Right ventricle myocardium inferior (tissue), 1 donor: ENCODE data around the gene DGKD. TPM values are rescaled to one million over a fixed set of nuclear protein-coding genes. Genes with fewer than 3 reads are reported as not detected.

Experiments used
- ATAC-seq: fragments of 200-7000 bp; cut with Tn5 transposase; one replicate; pipeline ENCODE4 v1.9.1; 2020; ENCODE audit warnings: mild to moderate bottlenecking, moderate library complexity
- DNase-seq: peaks from one replicate; pipeline ENCODE4 v3.0.0; 2021; ENCODE audit errors: missing footprints
- intact Hi-C: fragments of 100-400 bp; cut with DNase I; formaldehyde crosslinking; loops from one replicate; pipeline ENCODE4 v1.11.0; 2022
- total RNA-seq: library from RNA; stranded (reverse); fragmentation: NEBNext Ultra II Directional; extraction: Animal tissue kit (Norgen Biotek cat#: 25700); gene quantifications from one replicate; pipeline ENCODE4 v1.2.1, GENCODE V29; 2021
- donor health status: DM: no; HTN: yes; CAD: no; lungs with severe emphysema.

The DGKD gene
- total RNA-seq, 1 donor from 2014 or later: 29.2 TPM

DNA sequence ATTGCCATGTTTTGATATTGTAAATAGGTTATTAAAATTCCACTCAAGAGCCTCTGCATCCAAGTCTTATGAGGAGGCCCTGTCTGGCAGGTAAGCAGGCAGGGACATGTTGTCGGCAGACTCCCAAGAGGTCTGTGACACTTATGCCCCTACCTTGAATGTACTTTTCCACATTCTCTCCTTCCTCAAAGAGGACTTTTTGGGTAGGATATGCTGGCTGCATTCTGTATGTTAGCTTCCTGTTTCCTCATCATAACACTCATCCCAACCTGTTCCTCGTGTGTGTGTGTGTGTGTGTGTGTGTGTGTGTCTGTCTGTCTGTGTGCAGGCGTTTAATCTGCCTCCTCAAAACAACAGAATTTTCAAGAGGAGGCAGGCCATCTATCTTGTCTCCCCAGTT, 137.0 kb downstream of the DGKD start:
- no peak for ATAC-seq
- intact Hi-C loops: no loop called here

DNA sequence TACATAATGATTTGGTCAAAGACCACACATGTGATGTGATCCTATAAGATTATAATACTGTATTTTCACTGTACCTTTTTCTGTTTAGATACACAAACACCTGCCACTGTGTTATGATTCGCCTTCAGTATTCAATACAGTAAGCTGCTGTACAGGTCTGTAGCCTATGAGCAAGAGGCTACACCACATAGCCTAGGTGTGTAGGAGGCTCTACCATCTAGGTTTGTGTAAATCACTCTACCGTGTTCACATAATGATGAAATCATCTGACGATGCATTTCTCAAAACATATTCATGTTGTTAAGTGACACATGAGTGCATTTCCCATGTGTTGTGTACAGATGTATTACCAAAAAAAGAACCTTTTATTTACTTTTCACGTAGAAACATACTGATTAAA, 137.8 kb downstream of the DGKD start:
- intact Hi-C loops: no loop called here
- ATAC-seq (no peak), DNase-seq (no peak)

More for the DNA sequence above, 137.0 kb downstream of the DGKD start:
- no peak for DNase-seq

DNA sequence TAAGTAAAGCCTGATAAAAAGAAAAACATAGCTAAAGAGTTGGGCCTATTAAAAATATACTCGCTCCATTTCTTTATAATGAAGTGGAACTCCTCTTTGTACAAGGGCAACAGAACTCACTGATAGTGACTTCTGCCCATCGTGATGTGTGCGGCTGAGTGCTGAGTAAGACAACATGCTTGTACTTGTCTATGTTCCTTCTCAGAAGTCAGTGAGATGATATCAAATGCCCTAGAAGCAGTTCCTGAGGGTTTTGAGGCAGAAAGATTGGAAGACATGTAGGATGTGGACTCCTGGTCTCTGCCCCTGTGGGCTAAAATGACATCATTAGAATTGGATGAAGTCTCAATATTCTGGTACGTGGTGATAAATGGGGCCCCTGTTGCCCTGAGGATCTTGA, 138.5 kb downstream of the DGKD start:
- intact Hi-C loops: no loop called here
- no peak for ATAC-seq
- no peak for DNase-seq

DNA sequence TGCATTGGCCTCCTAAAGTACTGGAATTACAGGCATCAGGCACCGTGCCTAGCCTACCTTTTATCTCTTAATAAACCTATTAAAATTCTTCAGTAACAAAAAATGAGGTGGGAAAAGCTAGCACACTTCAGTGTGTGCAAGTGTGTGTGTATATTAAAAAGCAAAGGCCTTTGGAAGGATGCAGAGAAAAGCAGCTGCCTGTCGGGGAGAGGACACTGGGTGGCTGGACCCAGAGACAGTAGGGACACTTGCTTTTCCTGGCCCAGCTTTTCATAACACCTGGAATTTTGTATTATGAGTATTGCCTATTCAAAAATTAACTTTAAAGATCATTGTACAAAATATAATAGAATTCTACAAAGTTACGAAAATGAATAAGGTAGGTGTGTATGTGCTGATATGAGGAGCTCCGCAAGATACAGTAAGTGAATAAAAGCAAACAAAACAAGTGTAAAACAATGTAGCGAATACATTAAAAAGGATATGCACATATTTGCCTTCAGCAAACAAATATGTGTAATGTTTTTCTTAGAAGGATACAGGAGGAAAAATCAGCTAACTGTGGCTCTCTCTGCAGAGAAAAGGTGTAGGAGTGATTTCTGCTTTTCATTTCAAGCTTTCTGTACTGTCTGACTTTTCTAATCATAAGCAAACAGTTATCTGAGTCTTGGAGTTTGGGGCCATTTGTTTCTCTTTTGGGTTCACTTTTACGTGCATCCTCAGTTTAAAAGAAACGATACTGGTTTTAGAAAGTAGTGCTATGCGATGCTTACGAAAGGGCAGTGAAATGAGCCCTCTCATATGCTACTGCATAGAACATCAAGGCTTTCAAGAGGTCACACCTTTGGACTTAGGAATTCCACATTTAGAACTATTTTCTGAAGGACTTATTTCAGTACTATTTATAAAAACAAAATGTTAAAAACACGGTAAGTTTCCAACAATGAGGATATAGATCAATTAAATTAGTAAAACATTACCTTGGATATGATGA, 141.5 kb downstream of the DGKD start:
- ATAC-seq (no peak), DNase-seq (no peak)
- intact Hi-C loops: no loop called here

DNA sequence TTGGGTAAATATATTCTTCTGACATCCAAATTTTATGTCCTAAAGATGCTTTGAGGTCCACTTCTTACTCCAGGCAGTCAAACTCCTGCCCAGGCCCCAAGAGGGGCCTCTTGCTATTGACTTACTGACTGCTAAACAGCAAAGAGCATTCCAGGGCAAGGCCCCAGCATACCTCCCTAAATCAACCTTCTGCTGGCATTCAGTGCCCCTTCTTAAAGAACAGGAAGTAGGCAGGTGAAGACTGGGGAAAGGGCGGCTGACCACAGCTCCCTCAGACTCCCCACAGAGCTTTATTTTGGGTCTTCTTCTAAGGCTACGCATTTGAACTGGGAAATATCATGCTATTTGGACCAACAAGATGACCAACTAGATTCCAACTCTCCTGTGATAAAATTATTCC, 143.4 kb downstream of the DGKD start:
- DNase-seq: no peak
- no peak for ATAC-seq
- intact Hi-C loops: no loop called here

DNA sequence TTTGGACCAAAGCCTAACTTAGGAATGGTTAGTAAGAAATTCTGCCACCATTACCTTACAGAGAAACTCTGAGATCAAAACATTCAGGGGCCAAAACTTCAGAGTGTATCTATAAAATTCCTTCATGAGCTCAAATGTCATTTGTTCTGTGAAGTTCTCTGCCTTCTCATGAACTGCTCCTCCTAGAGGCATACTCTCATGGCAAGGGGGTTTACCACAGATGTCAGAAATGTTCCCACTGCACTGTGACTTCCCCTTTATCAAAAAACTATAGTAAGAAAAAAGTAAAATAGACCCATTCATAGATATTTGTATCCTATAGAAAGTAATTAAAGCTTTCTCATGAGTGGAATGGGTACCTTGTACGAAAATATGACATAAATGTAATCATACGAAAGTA, 143.8 kb downstream of the DGKD start:
- ATAC-seq (no peak), DNase-seq (no peak)
- intact Hi-C loops: no loop called here

DNA sequence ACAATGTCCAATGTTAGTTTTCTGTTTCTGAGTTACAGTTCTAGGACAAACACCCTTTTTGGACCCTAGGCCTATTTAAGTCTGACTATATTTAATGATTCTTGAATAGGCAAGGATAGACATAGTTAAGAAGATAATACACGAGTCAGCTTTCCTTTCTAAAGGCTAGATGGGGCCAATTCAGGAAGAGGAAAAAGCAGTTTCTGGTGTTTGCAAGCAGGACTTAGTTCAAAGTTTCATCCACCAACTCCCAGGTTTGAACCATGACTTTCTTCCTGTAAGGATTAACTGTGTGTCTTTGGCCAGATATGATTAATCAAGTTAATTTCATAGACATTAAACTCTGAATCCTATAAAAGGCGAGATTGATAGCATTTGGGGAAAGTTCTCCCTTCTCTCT, 145.6 kb downstream of the DGKD start:
- no peak for DNase-seq
- intact Hi-C loops: no loop called here
- no peak for ATAC-seq

DNA sequence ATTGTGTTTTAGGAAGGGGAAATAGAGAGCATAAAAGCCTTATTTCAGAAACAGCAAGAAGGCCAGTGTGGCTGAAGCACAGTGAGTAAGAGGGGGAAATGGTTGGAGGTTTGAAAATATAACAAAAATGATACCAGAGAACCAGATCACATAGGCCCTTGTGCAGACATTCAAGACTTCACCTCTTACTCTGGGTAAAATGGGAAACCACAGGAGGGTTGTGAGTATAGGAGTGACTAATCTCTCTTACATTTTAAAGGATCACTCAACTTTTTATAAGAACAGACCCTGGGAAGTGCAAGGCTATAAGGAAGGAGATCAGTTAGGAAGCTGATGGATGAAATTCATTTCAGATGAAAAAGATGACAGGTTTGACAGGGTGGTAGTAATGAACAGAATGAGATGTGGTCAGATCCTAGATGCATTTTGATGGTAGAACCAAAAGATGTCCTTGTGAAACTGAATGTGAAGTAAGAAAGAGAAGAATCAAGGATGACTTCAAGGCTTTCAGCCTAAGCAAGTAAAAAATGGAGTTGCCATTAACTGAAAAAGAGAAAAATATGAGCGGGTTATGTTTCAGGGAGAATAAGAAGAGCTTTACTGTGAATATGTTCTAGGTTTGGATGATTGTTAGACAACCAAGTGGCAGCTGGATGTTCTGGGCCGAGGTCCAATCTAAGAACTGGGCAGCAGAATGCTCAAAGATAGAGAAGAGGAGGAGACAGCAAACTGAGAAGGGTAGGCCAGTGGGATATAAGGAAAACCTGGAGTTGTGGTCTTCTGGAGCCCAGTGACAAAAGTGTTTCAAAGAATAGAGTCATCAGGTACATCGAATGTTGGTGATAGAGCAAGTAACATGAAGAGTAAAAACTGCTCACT, 147.1 kb downstream of the DGKD start:
- no peak for ATAC-seq
- no peak for DNase-seq
- intact Hi-C loops: no loop called here

DNA sequence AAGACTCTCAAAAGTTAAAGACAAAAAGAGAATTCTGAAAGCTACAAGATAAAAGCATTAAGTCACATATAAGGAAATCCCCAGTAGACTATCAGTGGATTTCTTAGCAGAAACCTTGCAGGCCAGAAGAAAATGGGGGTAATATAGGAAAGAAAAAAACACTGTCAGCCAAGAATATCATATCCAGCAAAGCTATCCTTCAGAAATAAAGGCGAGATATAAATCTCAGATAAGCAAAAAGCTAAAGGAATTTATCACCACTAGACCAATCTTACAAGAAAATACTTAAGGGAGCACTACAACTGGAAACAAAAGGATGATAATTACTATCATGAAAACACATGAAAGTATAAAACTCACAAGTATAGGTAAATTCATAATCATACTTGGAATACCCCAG, 149.2 kb downstream of the DGKD start:
- ATAC-seq (no peak), DNase-seq (no peak)
- intact Hi-C loops: no loop called here

DNA sequence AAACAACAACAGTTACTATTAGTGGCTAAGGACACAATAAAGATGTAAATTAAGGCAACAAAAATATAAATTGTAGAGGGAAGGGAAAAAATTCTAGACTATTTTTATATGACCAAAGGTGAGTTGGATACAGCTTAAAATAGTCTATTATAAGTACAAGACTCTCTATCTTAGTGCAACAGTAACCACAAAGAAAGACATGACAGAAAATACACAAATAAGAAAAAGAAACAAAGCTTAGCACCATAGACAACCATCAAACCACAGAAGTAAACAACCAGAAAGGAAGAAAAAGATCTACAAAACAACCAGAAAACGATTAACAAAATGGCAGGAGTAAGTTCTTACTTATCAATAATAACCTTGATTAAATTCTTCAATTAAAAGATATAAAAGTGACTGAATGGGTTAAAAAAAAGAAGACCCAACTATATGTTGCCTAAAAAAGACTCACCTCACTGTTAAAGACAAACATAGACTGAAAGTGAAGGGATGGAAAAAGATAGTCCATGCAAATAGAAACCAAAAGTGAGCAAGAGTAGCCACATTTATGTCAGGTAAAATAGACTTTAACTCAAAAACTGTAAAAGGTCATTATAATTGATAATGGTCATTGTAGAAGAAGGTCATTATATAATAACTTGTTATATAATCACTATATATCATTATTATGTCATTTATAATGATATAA, 149.8 kb downstream of the DGKD start:
- intact Hi-C loops: no loop called here
- no peak for ATAC-seq
- DNase-seq: no peak

DNA sequence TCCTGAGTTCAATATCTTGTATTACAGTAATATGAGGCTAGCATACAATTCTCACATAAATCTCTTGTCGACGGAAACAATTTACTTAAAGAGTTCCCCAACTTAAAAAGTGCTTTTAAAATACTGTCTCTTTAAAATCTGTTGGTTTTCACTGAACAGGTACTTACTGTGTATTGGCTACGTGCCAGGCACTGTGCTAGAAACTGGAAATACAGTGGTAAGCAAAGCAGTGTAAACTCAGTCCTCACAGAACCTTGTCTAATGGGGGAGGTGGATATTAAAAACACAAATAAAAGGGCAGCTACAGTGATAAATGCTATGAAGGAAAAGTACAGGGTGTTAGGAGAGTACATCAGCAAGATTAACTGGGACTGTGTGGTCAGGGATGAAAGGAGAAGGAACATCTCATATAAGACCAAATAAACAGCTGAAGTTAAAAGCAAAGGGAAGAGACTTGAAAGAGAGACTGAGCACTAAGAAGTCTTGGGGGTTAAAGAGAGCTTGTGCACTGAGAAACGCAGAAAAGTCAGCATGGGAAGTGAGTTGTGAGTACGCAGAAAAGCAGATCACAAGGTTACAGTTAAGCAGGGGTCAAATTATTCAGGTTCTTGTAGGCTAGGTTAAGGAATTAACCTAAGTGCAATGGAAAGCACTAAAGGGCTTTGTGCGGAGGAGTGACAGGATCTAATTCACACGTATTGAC, 159.8 kb downstream of the DGKD start:
- intact Hi-C loops: no loop called here
- no peak for DNase-seq
- no peak for ATAC-seq

DNA sequence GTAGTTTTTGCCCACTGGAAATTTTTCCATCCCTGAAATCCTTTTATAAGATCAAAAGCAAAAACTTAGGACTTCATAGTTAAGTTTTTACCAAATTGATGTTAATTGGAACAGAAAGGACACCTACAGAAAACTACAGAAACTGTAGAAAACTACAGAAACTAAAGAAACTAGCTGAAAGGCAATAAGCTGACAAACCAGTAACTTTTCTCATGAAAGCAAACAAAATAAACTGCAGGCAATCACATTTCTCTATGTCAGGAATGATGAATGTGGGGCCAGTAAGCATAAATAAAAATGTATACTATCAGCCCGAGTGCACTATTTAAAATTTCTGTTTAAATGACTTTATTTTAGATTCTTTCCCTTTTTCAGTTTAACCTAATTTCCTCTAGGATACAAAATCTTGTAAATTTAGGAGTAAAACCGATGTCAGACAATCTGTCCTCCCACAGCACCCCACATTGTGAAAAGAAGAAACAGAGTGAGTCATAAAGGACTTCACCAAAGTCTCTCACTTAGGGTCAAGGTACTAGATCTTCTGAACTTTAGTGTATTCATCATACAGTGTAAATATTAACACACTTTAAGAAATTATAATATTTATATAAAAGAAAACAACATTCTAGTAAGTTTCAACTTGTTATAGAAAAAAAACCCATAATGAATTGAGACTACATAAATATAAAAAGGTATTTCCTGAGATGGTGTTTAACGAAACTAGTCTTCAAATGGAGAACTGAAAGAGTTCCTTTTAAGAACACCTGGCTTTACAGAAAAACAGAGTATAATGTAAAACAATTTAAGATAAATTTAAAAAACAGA, 165.7 kb downstream of the DGKD start:
- no peak for ATAC-seq
- intact Hi-C loops: no loop called here
- DNase-seq: no peak

Other genes with a start within 250 kb of the DGKD start
- 15.4 TPM for gene ATG16L1, start 102.8 kb upstream of the DGKD start, total RNA-seq
- not detected for gene SAG, start 46.7 kb upstream of the DGKD start, total RNA-seq
- gene USP40, start 212.3 kb downstream of the DGKD start, total RNA-seq: 17.2 TPM